HCT116 (cell line): ENCODE measurements around the gene CREB1. TPM values are rescaled to one million over a fixed set of nuclear protein-coding genes. Genes with fewer than 3 reads are reported as not detected.

Experiments
- ATAC-seq: fragments of 200-7000 bp; cut with Tn5 transposase; 2 replicates; pipeline ENCODE4 v1.9.1; 2020; ENCODE audit warnings: mild to moderate bottlenecking, moderate library complexity
- BruUV-seq: library from RNA; stranded (reverse); fragments of 400-500 nt; replicated peaks from 2 replicates; lab custom pipeline; 2021; lab: Mats Ljungman, UMichigan
- CTCF ChIA-PET: fragments of 300-600 bp; sonication (Branson Sonifier 250); formaldehyde crosslinking; loops from one replicate; lab custom pipeline; 2021; ENCODE audit warnings: antibody characterized with exemption; lab: Charles Lee
- POLR2A ChIA-PET: fragments of 300-600, 350-600 bp; sonication (Branson Sonifier 250); formaldehyde crosslinking; loops from one replicate; lab custom pipeline; 2021; ENCODE audit warnings: antibody characterized with exemption; lab: Charles Lee
- RAD21 ChIA-PET, 2 experiments: fragments of 300-600 bp; sonication (Branson Sonifier 250); formaldehyde crosslinking; loops; one replicate each; lab custom pipeline; 2023; ENCODE audit warnings: low total read pairs in 2 of 2; ENCODE audit not compliant: uncharacterized antibody in 2 of 2, unreplicated experiment in 2 of 2, low non-redundant PET in 1 of 2; lab: Charles Lee
- DNase-seq: peaks from one replicate; pipeline ENCODE4 v3.0.0-alpha.2; 2010; ENCODE audit warnings: low read depth, low spot score
- H2AFZ ChIP-seq: fragments of 200-600 bp; shearing (Covaris generic), sonication (generic); 2 replicates; pipeline ENCODE4 v1.6.1; 2017; ENCODE audit warnings: low read depth, mixed run types, mixed read lengths, antibody characterized with exemption, low read length; ENCODE audit not compliant: poor library complexity, severe bottlenecking
- H3K27ac ChIP-seq: 2 replicates; pipeline ENCODE4 v1.5.1; 2012; ENCODE audit warnings: low read depth, low read length
- H3K27me3 ChIP-seq: fragments of 200-600 bp; sonication (generic); 2 replicates; pipeline ENCODE4 v1.6.1; 2016; ENCODE audit warnings: mixed run types, low read length, mixed read lengths; ENCODE audit not compliant: insufficient read depth
- H3K36me3 ChIP-seq, 2 experiments: fragments of 200-500 bp in 1 of 2; fragments of 200-600 bp in 1 of 2; sonication (Bioruptor generic) in 1 of 2; sonication (generic) in 1 of 2; 2 replicates each; pipeline versions ENCODE4 v1.5.1 to v1.6.1; 2014 to 2016; ENCODE audit warnings: low read length in 2 of 2, inconsistent platforms in 1 of 2, mixed read lengths in 1 of 2, mixed run types in 1 of 2; ENCODE audit not compliant: insufficient read depth in 2 of 2, control insufficient read depth in 1 of 2
- H3K4me1 ChIP-seq, 2 experiments: fragments of 200-600 bp in 1 of 2; sonication (generic) in 1 of 2; 2 replicates each; pipeline versions ENCODE4 v1.5.1 to v1.6.1; 2012 to 2017; ENCODE audit warnings: low read length in 2 of 2, inconsistent platforms in 1 of 2, mild to moderate bottlenecking in 1 of 2, mixed read lengths in 1 of 2, mixed run types in 1 of 2, moderate library complexity in 1 of 2; ENCODE audit not compliant: insufficient read depth in 2 of 2, control insufficient read depth in 1 of 2
- H3K4me2 ChIP-seq: fragments of 200-600 bp; sonication (generic); 2 replicates; pipeline ENCODE4 v1.6.1; 2017; ENCODE audit warnings: mixed run types, low read length, mixed read lengths
- H3K4me3 ChIP-seq, 2 experiments: fragments of 200-600 bp in 1 of 2; sonication (generic) in 1 of 2; replicated peaks in 1 of 2; 2 replicates each; pipeline ENCODE4 v1.5.1; 2011 to 2016; ENCODE audit warnings: low read length in 2 of 2, control low read depth in 1 of 2, low read depth in 1 of 2, mild to moderate bottlenecking in 1 of 2, mixed read lengths in 1 of 2, mixed run types in 1 of 2
- H3K79me2 ChIP-seq: fragments of 200-600 bp; sonication (generic); 2 replicates; pipeline ENCODE4 v1.6.1; 2017; ENCODE audit warnings: mild to moderate bottlenecking, mixed run types, low read length, moderate library complexity, mixed read lengths; ENCODE audit not compliant: insufficient read depth
- H3K9ac ChIP-seq: fragments of 200-600 bp; sonication (generic); 2 replicates; pipeline ENCODE4 v1.6.1; 2016; ENCODE audit warnings: low read length, mixed read lengths
- H3K9me2 ChIP-seq: fragments of 200-600 bp; sonication (generic), shearing (Covaris generic); 2 replicates; pipeline ENCODE4 v1.6.1; 2017; ENCODE audit warnings: mixed run types, mild to moderate bottlenecking, moderate library complexity; ENCODE audit not compliant: insufficient read depth
- H3K9me3 ChIP-seq, 2 experiments: fragments of 200-500 bp in 1 of 2; fragments of 200-600 bp in 1 of 2; sonication (Bioruptor generic) in 1 of 2; sonication (generic) in 1 of 2; 2 replicates each; pipeline ENCODE4 v1.6.1; 2014 to 2017; ENCODE audit warnings: low read length in 2 of 2, mixed read lengths in 2 of 2, inconsistent platforms in 1 of 2, low read depth in 1 of 2, mild to moderate bottlenecking in 1 of 2, mixed run types in 1 of 2, moderate library complexity in 1 of 2; ENCODE audit not compliant: control insufficient read depth in 1 of 2, insufficient read depth in 1 of 2
- H4K20me1 ChIP-seq: fragments of 200-600 bp; sonication (generic), shearing (Covaris generic); 2 replicates; pipeline ENCODE4 v1.6.1; 2017; ENCODE audit warnings: mixed run types, mild to moderate bottlenecking, moderate library complexity; ENCODE audit not compliant: insufficient read depth
- CBX3 ChIP-seq: IDR thresholded peaks from 2 replicates; pipeline ENCODE4 v1.6.1; 2012; ENCODE audit warnings: low read depth
- CEBPB ChIP-seq: IDR thresholded peaks from 2 replicates; pipeline ENCODE4 v1.6.1; 2012; ENCODE audit warnings: low read depth
- EGR1 ChIP-seq: IDR thresholded peaks from 2 replicates; pipeline ENCODE4 v1.6.1; 2012; ENCODE audit warnings: low read depth
- EZH2 ChIP-seq: fragments of 200-600 bp; sonication (generic); IDR thresholded peaks from 2 replicates; pipeline ENCODE4 v1.6.1; 2017; ENCODE audit warnings: antibody characterized with exemption, mixed run types
- EZH2phosphoT487 ChIP-seq: fragments of 200-600 bp; IDR thresholded peaks from 2 replicates; pipeline ENCODE4 v1.6.1; 2018; ENCODE audit warnings: antibody characterized with exemption, borderline replicate concordance
- JUND ChIP-seq: IDR thresholded peaks from 2 replicates; pipeline ENCODE4 v1.6.1; 2012
- POLR2A ChIP-seq: IDR thresholded peaks from 2 replicates; pipeline ENCODE4 v1.7.0; 2011; ENCODE audit warnings: borderline replicate concordance; ENCODE audit not compliant: insufficient read depth, insufficient read length; ENCODE audit errors: extremely low read depth
- POLR2AphosphoS5 ChIP-seq: IDR thresholded peaks from 2 replicates; pipeline ENCODE4 v1.6.1; 2011; ENCODE audit warnings: mild to moderate bottlenecking, low read depth, low read length, moderate library complexity
- RAD21 ChIP-seq: IDR thresholded peaks from 2 replicates; pipeline ENCODE4 v1.6.1; 2012; ENCODE audit warnings: low read depth, mild to moderate bottlenecking
- SP1 ChIP-seq: IDR thresholded peaks from 2 replicates; pipeline ENCODE4 v1.6.1; 2012; ENCODE audit warnings: low read depth
- SRF ChIP-seq: IDR thresholded peaks from 2 replicates; pipeline ENCODE4 v1.6.1; 2012; ENCODE audit warnings: low read depth
- TCF7L2 ChIP-seq: IDR thresholded peaks from 2 replicates; pipeline ENCODE4 v1.7.0; 2011; ENCODE audit warnings: borderline replicate concordance, inconsistent platforms; ENCODE audit not compliant: insufficient read depth, insufficient read length; ENCODE audit errors: extremely low read depth
- ZFX ChIP-seq: fragments of 450-650 bp; IDR thresholded peaks from 2 replicates; pipeline ENCODE4 v1.6.1; 2017
- ZNF274 ChIP-seq: fragments of 200-500 bp; sonication (Bioruptor generic); IDR thresholded peaks from 2 replicates; pipeline ENCODE4 v1.6.1; 2014; ENCODE audit warnings: mild to moderate bottlenecking, low read depth, low read length, inconsistent platforms
- intact Hi-C: fragments of 100-400 bp; cut with micrococcal nuclease; formaldehyde crosslinking; loops from 2 replicates; pipeline ENCODE4 v1.10.0; 2022
- total RNA-seq: library from RNA; stranded (reverse); gene quantifications from one replicate; pipeline ENCODE4 v1.2.1, GENCODE V29; 2021; ENCODE audit not compliant: unreplicated experiment
- TF ChIP-seq, protein P1 (sequence below): IDR thresholded peaks from 2 replicates; pipeline ENCODE4 v1.6.1; 2012
- TF ChIP-seq, protein P2 (sequence below): IDR thresholded peaks from 2 replicates; pipeline ENCODE4 v1.6.1; 2012; ENCODE audit warnings: low read depth

CREB1 gene
- total RNA-seq, 1 experiment from 2014 or later, result 60.4 TPM

DNA sequence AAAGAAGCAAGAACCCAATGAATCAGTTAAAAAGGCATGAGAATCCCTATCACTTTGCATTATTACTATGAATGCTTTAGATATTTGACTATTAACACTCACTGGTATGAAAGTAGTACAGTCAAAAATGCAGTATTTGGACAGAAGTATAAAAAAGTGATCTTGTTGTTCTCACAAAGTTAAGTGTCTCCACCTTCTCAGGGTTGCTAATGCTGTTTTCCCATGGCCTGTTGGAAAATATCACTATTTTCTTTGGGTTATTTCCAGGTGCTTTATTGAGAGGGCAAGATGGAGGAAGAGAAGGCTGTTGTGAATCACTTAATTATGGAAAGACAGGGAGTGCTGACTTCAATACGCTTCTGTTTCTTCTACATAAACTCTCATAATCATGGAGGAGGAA, 13.6 kb upstream of the CREB1 start:
- no peaks in the 10 kb centered on the region for H3K4me1 ChIP-seq
- no peak overlapping the region for H3K27ac ChIP-seq
- ATAC-seq (no peak), DNase-seq (no peak)
- no peak overlapping the region for H3K4me3 ChIP-seq
- H3K27me3 ChIP-seq, result no peaks in the 10 kb centered on the region
- no peaks in the 10 kb centered on the region for H3K36me3 ChIP-seq
- no peak overlapping the region for H2AFZ ChIP-seq
- TF ChIP-seq CBX3 (no peak), SP1 (no peak), SRF (no peak), EGR1 (no peak), JUND (no peak), POLR2A (no peak), EZH2 (no peak), POLR2AphosphoS5 (no peak), TCF7L2 (no peak), ZNF274 (no peak), EZH2phosphoT487 (no peak), CEBPB (no peak), RAD21 (no peak), ZFX (no peak)
- TF ChIP-seq, protein P1, sequence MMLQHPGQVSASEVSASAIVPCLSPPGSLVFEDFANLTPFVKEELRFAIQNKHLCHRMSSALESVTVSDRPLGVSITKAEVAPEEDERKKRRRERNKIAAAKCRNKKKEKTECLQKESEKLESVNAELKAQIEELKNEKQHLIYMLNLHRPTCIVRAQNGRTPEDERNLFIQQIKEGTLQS, result no peak
- TF ChIP-seq, protein P2, sequence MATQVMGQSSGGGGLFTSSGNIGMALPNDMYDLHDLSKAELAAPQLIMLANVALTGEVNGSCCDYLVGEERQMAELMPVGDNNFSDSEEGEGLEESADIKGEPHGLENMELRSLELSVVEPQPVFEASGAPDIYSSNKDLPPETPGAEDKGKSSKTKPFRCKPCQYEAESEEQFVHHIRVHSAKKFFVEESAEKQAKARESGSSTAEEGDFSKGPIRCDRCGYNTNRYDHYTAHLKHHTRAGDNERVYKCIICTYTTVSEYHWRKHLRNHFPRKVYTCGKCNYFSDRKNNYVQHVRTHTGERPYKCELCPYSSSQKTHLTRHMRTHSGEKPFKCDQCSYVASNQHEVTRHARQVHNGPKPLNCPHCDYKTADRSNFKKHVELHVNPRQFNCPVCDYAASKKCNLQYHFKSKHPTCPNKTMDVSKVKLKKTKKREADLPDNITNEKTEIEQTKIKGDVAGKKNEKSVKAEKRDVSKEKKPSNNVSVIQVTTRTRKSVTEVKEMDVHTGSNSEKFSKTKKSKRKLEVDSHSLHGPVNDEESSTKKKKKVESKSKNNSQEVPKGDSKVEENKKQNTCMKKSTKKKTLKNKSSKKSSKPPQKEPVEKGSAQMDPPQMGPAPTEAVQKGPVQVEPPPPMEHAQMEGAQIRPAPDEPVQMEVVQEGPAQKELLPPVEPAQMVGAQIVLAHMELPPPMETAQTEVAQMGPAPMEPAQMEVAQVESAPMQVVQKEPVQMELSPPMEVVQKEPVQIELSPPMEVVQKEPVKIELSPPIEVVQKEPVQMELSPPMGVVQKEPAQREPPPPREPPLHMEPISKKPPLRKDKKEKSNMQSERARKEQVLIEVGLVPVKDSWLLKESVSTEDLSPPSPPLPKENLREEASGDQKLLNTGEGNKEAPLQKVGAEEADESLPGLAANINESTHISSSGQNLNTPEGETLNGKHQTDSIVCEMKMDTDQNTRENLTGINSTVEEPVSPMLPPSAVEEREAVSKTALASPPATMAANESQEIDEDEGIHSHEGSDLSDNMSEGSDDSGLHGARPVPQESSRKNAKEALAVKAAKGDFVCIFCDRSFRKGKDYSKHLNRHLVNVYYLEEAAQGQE, result no peak
- ChIA-PET CTCF (no interaction called here), POLR2A (no interaction called here), RAD21 (no interaction called here)
- intact Hi-C loops, result no loop called here
- BruUV-seq, result no TSS peak
- H3K79me2 ChIP-seq, result no peaks in the 10 kb centered on the region
- no peaks in the 10 kb centered on the region for H3K9me3 ChIP-seq
- no peak overlapping the region for H3K4me2 ChIP-seq
- H3K9ac ChIP-seq, result no peak overlapping the region
- H4K20me1 ChIP-seq, result no peaks in the 10 kb centered on the region
- no peaks in the 10 kb centered on the region for H3K9me2 ChIP-seq
